ENCODE data around the gene SULT4A1.
"Not testable (repeated sequence)": the region's sequence is repeated elsewhere in the genome, so short reads cannot be mapped to it uniquely, and the experiment has no call there.

Gene SULT4A1

GRCh38 chr22:43862074-43862881 is at the start of gene SULT4A1:
SULT4A1 (minus strand) TSS chr22:43862513; CDS start chr22:43862382, 131 bp downstream.
- H3K9me3 ChIP-seq (ENCODE audit: control insufficient read depth in 1 of 2, low read length in 2 of 2): peaks cover 0 to 5% of the 10 kb centered on the region in 2 donors
- H3K4me3 ChIP-seq (ENCODE audit: low read depth in 1 of 2, low read length in 2 of 2): peak within 1 kb of the TSS in 1 of 2 donors; percentile 19
- peak within 1 kb of the TSS; percentile 51 for H3K27ac ChIP-seq (ENCODE audit: low read length)
- peaks cover 9% of the 10 kb centered on the region for H3K27me3 ChIP-seq (ENCODE audit: low read depth, low read length)
- H3K4me1 ChIP-seq (ENCODE audit: control insufficient read depth in 1 of 2, insufficient read depth in 2 of 2, low read length in 2 of 2): no peaks in the 10 kb centered on the region
- no peaks in the 10 kb centered on the region for H3K36me3 ChIP-seq (ENCODE audit: control insufficient read depth in 1 of 2, insufficient read depth in 2 of 2, low read length in 2 of 2)

GRCh38 chr22:43911351-43911750 is 49.0 kb upstream of the SULT4A1 start:
- H3K27ac ChIP-seq (ENCODE audit: low read length): no peak overlapping the region
- H3K4me3 ChIP-seq (ENCODE audit: low read depth in 1 of 2, low read length in 2 of 2): no peak overlapping the region
- no peaks in the 10 kb centered on the region for H3K4me1 ChIP-seq (ENCODE audit: control insufficient read depth in 1 of 2, insufficient read depth in 2 of 2, low read length in 2 of 2)
- no peaks in the 10 kb centered on the region for H3K9me3 ChIP-seq (ENCODE audit: control insufficient read depth in 1 of 2, low read length in 2 of 2)
- no peaks in the 10 kb centered on the region for H3K36me3 ChIP-seq (ENCODE audit: control insufficient read depth in 1 of 2, insufficient read depth in 2 of 2, low read length in 2 of 2)
- H3K27me3 ChIP-seq (ENCODE audit: low read depth, low read length): no peaks in the 10 kb centered on the region

- H3K9me3 ChIP-seq (ENCODE audit: control insufficient read depth in 1 of 2, low read length in 2 of 2): no peaks in the 10 kb centered on the region
- H3K4me1 ChIP-seq (ENCODE audit: control insufficient read depth in 1 of 2, insufficient read depth in 2 of 2, low read length in 2 of 2): no peaks in the 10 kb centered on the region
- H3K27me3 ChIP-seq (ENCODE audit: low read depth, low read length): no peaks in the 10 kb centered on the region
- H3K36me3 ChIP-seq (ENCODE audit: control insufficient read depth in 1 of 2, insufficient read depth in 2 of 2, low read length in 2 of 2): no peaks in the 10 kb centered on the region
- H3K27ac ChIP-seq (ENCODE audit: low read length): no peak overlapping the region
- no peak overlapping the region for H3K4me3 ChIP-seq (ENCODE audit: low read depth in 1 of 2, low read length in 2 of 2)
These were observed 47.9 kb upstream of the SULT4A1 start for GRCh38 chr22:43910178-43910695.

GRCh38 chr22:43909708-43910107 is 47.4 kb upstream of the SULT4A1 start:
- no peaks in the 10 kb centered on the region for H3K36me3 ChIP-seq (ENCODE audit: control insufficient read depth in 1 of 2, insufficient read depth in 2 of 2, low read length in 2 of 2)
- no peaks in the 10 kb centered on the region for H3K27me3 ChIP-seq (ENCODE audit: low read depth, low read length)
- no peak overlapping the region for H3K4me3 ChIP-seq (ENCODE audit: low read depth in 1 of 2, low read length in 2 of 2)
- no peak overlapping the region for H3K27ac ChIP-seq (ENCODE audit: low read length)
- H3K9me3 ChIP-seq (ENCODE audit: control insufficient read depth in 1 of 2, low read length in 2 of 2): no peaks in the 10 kb centered on the region
- H3K4me1 ChIP-seq (ENCODE audit: control insufficient read depth in 1 of 2, insufficient read depth in 2 of 2, low read length in 2 of 2): no peaks in the 10 kb centered on the region

GRCh38 chr22:43905681-43906080 is 43.4 kb upstream of the SULT4A1 start:
- Histone ChIP-seq H3K9me3 (ENCODE audit: control insufficient read depth in 1 of 2, low read length in 2 of 2) (no peaks in the 10 kb centered on the region), H3K36me3 (ENCODE audit: control insufficient read depth in 1 of 2, insufficient read depth in 2 of 2, low read length in 2 of 2) (no peaks in the 10 kb centered on the region), H3K4me1 (ENCODE audit: control insufficient read depth in 1 of 2, insufficient read depth in 2 of 2, low read length in 2 of 2) (no peaks in the 10 kb centered on the region), H3K27me3 (ENCODE audit: low read depth, low read length) (no peaks in the 10 kb centered on the region), H3K27ac (ENCODE audit: low read length) (no peak overlapping the region), H3K4me3 (ENCODE audit: low read depth in 1 of 2, low read length in 2 of 2) (no peak overlapping the region)

- H3K4me3 ChIP-seq (ENCODE audit: low read depth in 1 of 2, low read length in 2 of 2); H3K4me1 ChIP-seq (ENCODE audit: control insufficient read depth in 1 of 2, insufficient read depth in 2 of 2, low read length in 2 of 2); H3K27ac ChIP-seq (ENCODE audit: low read length); H3K36me3 ChIP-seq (ENCODE audit: control insufficient read depth in 1 of 2, insufficient read depth in 2 of 2, low read length in 2 of 2); H3K9me3 ChIP-seq (ENCODE audit: control insufficient read depth in 1 of 2, low read length in 2 of 2); H3K27me3 ChIP-seq (ENCODE audit: low read depth, low read length): not testable (repeated sequence)
These were observed 42.1 kb upstream of the SULT4A1 start for GRCh38 chr22:43904412-43904811.

GRCh38 chr22:43903033-43903432 is 40.7 kb upstream of the SULT4A1 start:
- H3K27ac ChIP-seq (ENCODE audit: low read length); H3K36me3 ChIP-seq (ENCODE audit: control insufficient read depth in 1 of 2, insufficient read depth in 2 of 2, low read length in 2 of 2); H3K4me3 ChIP-seq (ENCODE audit: low read depth in 1 of 2, low read length in 2 of 2); H3K9me3 ChIP-seq (ENCODE audit: control insufficient read depth in 1 of 2, low read length in 2 of 2); H3K27me3 ChIP-seq (ENCODE audit: low read depth, low read length); H3K4me1 ChIP-seq (ENCODE audit: control insufficient read depth in 1 of 2, insufficient read depth in 2 of 2, low read length in 2 of 2): not testable (repeated sequence)

GRCh38 chr22:43901976-43902643 is 39.8 kb upstream of the SULT4A1 start:
- no peaks in the 10 kb centered on the region for H3K36me3 ChIP-seq (ENCODE audit: control insufficient read depth in 1 of 2, insufficient read depth in 2 of 2, low read length in 2 of 2)
- H3K27ac ChIP-seq (ENCODE audit: low read length): no peak overlapping the region
- H3K9me3 ChIP-seq (ENCODE audit: control insufficient read depth in 1 of 2, low read length in 2 of 2): no peaks in the 10 kb centered on the region
- H3K4me3 ChIP-seq (ENCODE audit: low read depth in 1 of 2, low read length in 2 of 2): no peak overlapping the region
- H3K4me1 ChIP-seq (ENCODE audit: control insufficient read depth in 1 of 2, insufficient read depth in 2 of 2, low read length in 2 of 2): no peaks in the 10 kb centered on the region
- H3K27me3 ChIP-seq (ENCODE audit: low read depth, low read length): no peaks in the 10 kb centered on the region

- Histone ChIP-seq H3K36me3 (ENCODE audit: control insufficient read depth in 1 of 2, insufficient read depth in 2 of 2, low read length in 2 of 2) (no peaks in the 10 kb centered on the region), H3K9me3 (ENCODE audit: control insufficient read depth in 1 of 2, low read length in 2 of 2) (no peaks in the 10 kb centered on the region), H3K4me1 (ENCODE audit: control insufficient read depth in 1 of 2, insufficient read depth in 2 of 2, low read length in 2 of 2) (no peaks in the 10 kb centered on the region), H3K4me3 (ENCODE audit: low read depth in 1 of 2, low read length in 2 of 2) (no peak overlapping the region), H3K27me3 (ENCODE audit: low read depth, low read length) (no peaks in the 10 kb centered on the region), H3K27ac (ENCODE audit: low read length) (no peak overlapping the region)
These were observed 37.9 kb upstream of the SULT4A1 start for GRCh38 chr22:43900206-43900605.

- no peaks in the 10 kb centered on the region for H3K36me3 ChIP-seq (ENCODE audit: control insufficient read depth in 1 of 2, insufficient read depth in 2 of 2, low read length in 2 of 2)
- no peaks in the 10 kb centered on the region for H3K9me3 ChIP-seq (ENCODE audit: control insufficient read depth in 1 of 2, low read length in 2 of 2)
- H3K4me3 ChIP-seq (ENCODE audit: low read depth in 1 of 2, low read length in 2 of 2): no peak overlapping the region
- no peaks in the 10 kb centered on the region for H3K4me1 ChIP-seq (ENCODE audit: control insufficient read depth in 1 of 2, insufficient read depth in 2 of 2, low read length in 2 of 2)
- peaks cover 6% of the 10 kb centered on the region for H3K27me3 ChIP-seq (ENCODE audit: low read depth, low read length)
- H3K27ac ChIP-seq (ENCODE audit: low read length): no peak overlapping the region
These were observed 35.5 kb upstream of the SULT4A1 start for GRCh38 chr22:43897751-43898261.

GRCh38 chr22:43895986-43896645 is 33.8 kb upstream of the SULT4A1 start:
- Histone ChIP-seq H3K36me3 (ENCODE audit: control insufficient read depth in 1 of 2, insufficient read depth in 2 of 2, low read length in 2 of 2) (no peaks in the 10 kb centered on the region), H3K4me3 (ENCODE audit: low read depth in 1 of 2, low read length in 2 of 2) (no peak overlapping the region), H3K4me1 (ENCODE audit: control insufficient read depth in 1 of 2, insufficient read depth in 2 of 2, low read length in 2 of 2) (peaks cover 0 to 6% of the 10 kb centered on the region in 2 donors), H3K27me3 (ENCODE audit: low read depth, low read length) (peaks cover 19% of the 10 kb centered on the region), H3K9me3 (ENCODE audit: control insufficient read depth in 1 of 2, low read length in 2 of 2) (no peaks in the 10 kb centered on the region), H3K27ac (ENCODE audit: low read length) (no peak overlapping the region)
